Measurements from ENCODE around the gene SLC16A9.
"Not testable (repeated sequence)": the region's sequence is repeated elsewhere in the genome, so short reads cannot be mapped to it uniquely, and the experiment has no call there.

Gene SLC16A9, protein sequence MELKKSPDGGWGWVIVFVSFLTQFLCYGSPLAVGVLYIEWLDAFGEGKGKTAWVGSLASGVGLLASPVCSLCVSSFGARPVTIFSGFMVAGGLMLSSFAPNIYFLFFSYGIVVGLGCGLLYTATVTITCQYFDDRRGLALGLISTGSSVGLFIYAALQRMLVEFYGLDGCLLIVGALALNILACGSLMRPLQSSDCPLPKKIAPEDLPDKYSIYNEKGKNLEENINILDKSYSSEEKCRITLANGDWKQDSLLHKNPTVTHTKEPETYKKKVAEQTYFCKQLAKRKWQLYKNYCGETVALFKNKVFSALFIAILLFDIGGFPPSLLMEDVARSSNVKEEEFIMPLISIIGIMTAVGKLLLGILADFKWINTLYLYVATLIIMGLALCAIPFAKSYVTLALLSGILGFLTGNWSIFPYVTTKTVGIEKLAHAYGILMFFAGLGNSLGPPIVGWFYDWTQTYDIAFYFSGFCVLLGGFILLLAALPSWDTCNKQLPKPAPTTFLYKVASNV

DNA sequence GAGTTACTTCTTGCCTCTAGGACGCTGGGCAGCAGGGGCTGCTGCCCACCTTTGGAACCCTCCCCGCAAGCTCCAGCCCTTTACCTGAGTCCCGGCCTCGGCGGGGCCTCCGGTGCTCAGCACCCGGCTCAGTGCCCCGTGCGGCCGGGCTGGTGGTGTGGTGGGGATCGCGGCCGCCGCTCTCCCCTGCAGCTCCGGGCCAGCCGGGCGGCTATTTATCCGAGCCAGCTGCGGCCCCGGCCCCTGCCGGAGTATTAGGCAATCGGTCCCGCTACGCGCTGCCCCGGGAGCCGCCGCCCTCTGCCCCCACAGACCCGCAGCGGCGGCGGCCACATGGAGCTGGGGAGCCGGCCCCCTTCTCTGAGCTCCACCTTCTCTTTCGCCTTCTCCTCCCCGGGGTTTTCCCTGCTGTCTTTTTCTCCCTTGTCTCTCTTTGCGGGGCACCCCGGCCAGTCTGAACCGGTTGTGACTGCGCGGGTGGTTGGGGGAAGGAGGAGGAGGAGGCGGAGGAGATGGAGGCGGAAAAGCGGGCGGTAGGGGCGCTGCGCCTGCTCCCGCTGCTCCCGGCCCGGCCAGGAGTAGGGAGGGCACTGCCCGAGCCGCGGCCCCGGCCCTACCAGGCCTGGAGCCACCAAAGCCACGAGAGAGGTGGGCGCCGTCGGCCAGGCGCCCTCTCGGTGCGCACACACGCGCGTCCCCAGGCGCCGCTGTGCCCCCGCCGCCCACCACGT lies at the start of gene SLC16A9:
Gene SLC16A9 (minus strand): TSS at position 456 of the 731 bp plus-strand sequence. CDS start 25,559 bp downstream, outside the sequence.
- DNase-seq (ENCODE audit: low spot score) = peak; percentile 36

DNA sequence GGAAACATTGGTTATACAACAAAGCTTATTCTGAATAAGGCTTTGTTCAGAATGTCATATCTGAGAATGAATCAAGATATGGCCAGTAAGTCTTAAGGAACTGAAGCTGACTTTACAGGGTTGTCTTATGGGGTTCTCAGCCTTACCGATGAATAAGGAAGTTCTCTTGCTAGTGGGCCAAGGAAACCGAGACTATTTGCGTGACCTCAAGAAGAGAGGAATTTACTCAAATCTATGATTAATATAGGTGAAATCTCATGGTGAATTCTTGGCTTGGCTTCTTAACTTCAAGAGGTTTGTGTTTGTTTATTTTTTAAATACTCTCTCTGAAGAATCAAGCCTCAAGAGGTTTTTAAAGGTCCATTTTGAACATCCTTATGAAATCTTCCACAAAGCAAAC lies 48.3 kb upstream of the SLC16A9 start:
- DNase-seq (ENCODE audit: low spot score) = no peak

DNA sequence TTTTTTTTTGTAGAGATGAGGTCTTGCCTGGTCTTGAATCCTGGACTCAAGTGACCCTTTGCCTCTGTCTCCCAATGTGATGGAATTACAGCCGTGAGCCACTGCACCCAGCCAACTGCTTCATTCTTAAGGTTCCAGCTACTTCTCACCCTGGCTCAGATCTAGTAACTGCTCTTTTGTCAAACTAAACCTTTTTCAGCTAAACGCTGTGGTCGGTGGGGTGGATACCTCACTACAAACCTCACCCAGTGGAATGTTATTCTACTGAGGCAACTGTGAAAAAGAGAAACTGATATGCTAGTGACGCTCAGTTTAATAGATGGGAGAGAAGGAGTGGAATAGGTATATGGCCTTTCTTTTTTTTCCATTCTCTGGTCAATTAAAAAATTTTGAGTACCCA lies 45.3 kb upstream of the SLC16A9 start:
- no peak for DNase-seq (ENCODE audit: low spot score)

GRCh38 chr10:59753267-59753666 lies 43.6 kb upstream of the SLC16A9 start, which contains the start of gene MRLN:
TSS of gene MRLN (minus strand) at chr10:59753455.
- no peak for DNase-seq (ENCODE audit: low spot score)

DNA sequence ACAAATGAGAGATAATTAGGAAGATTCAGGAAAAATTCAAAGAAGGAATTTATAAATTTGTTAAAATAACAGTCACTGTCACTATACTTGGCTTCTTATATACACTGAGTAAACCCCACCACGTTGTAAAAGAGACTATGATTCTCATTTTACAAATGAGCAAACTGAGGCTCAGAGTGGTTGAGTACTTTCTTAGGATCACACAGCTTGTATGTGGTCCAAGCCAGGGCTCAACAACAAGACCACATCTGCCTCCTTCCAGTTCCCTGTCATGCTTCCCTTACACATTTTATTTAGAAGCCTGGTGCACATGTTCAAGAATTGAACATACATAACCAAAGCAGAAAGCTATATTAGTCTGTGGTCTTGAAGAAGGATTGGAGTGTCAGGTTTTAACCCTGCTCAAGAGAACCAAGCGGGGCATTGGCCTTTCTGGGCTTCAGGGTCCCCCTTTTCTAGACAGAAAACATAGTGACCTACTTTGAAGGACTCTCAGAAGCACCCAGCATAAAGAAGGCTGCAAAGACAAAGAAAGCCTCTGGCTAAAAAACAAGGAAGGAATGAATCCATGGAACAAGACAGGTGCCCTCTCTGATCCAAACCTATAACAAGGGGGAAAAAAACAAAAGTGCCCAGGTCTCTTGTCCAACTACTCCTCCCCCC lies 42.8 kb upstream of the SLC16A9 start:
- DNase-seq (ENCODE audit: low spot score) = no peak

- no peak for DNase-seq (ENCODE audit: low spot score)
Observed at GRCh38 chr10:59750155-59750945, 40.7 kb upstream of the SLC16A9 start.

DNA sequence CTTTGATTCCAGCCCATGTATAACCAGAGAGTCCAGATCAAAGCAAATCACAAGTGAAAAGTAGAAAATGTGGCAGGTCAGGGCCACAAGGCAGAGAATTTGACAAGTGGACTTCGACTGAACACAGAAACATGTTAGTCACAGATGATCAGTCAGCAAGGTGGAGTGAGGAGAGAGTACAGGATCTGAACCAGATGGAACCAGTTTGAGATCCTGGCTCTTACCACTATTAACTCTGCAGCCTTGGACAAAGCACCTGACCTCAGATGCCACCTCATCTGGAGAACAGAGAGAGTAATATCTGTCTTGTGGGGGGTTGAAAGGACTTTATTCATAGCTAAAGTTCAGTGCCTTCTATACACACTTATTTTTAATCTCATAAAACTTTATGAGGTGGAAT lies 39.2 kb upstream of the SLC16A9 start:
- no peak for DNase-seq (ENCODE audit: low spot score)

- no peak for DNase-seq (ENCODE audit: low spot score)
Observed at GRCh38 chr10:59745163-59745650, 35.6 kb upstream of the SLC16A9 start.

- DNase-seq (ENCODE audit: low spot score) = not testable (repeated sequence)
Observed at GRCh38 chr10:59744762-59745161, 35.1 kb upstream of the SLC16A9 start.

DNA sequence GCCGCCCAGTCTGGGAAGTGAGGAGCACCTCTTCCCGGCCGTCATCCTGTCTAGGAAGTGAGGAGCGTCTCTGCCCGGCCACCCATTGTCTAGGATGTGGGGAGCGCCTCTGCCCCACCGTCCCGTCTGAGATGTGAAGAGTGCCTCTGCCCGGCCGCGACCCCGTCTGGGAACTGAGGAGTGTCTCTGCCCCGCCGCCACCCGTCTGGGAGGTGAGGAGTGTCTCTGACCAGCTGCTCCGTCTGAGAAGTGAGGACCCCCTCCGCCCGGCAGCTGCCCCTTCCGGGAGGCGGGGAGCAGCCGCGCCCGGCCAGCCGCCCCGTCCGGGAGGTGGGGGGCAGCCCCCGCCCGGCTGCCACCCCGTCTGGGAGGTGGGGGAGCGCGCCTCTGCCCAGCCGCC lies 34.5 kb upstream of the SLC16A9 start:
- DNase-seq (ENCODE audit: low spot score) = not testable (repeated sequence)

GRCh38 chr10:59741583-59741982 lies 31.9 kb upstream of the SLC16A9 start:
- no peak for DNase-seq (ENCODE audit: low spot score)

- DNase-seq (ENCODE audit: low spot score) = no peak
Observed at GRCh38 chr10:59741048-59741447, 31.4 kb upstream of the SLC16A9 start.

DNA sequence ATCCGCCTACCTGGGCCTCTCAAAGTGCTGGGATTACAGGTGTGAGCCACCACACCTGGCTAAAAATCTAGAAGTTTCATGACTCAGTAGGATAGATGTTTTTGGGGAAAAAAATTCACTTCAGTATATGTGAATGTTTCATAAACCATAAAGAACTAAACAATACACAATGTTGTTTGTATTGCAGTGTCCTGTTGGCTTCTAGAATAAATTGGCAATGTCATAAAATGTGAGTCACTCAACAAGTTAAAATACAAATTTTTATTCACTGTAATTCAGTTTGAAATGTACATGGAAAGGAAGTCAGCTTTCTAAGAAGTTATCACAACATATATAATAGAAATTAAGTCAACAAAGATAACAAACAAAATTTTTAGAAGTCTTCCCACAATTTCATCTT lies 27.1 kb upstream of the SLC16A9 start:
- DNase-seq (ENCODE audit: low spot score) = no peak

GRCh38 chr10:59735296-59735695 lies 25.6 kb upstream of the SLC16A9 start:
- no peak for DNase-seq (ENCODE audit: low spot score)

DNA sequence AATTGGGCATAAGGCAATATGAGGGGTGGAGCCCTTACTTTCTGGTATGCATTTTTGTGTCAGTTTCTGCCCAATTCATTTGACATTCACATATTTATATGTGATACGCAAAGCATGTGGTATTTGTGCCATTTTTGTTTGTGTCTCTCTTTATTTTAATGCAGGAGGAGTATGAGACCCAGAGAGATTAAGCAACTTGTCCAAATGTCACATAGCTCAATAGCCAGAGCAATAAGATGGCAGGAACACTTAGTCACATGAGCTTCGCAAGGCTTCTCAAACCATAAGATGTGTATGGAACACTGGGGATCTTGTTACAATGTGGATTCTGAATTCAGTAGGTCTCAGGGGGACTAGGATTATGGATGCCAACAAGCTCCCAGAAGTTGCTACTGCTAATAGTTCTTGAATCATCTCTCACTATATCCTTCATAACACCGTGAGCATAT lies 24.4 kb upstream of the SLC16A9 start:
- no peak for DNase-seq (ENCODE audit: low spot score)

GRCh38 chr10:59733321-59734013 lies 23.8 kb upstream of the SLC16A9 start:
- not testable (repeated sequence) for DNase-seq (ENCODE audit: low spot score)

DNA sequence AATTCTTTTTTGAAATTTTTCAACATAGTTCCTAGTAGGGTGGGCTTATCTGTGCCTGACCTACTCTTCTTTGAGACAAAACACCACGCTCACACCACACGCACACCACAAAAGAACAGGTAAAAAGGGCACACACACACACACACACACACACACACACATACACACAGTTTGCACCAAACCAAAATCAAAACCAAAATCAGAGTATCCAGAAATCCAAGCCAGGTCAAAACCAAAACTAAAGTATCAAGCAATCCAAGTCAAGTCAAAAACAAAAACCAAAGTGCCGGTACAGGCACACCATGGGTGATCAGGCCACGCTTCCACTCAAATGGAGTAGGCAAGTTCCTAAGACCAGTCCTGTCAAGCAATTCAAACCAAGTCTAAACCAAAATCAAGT lies 23.2 kb upstream of the SLC16A9 start:
- not testable (repeated sequence) for DNase-seq (ENCODE audit: low spot score)

- not testable (repeated sequence) for DNase-seq (ENCODE audit: low spot score)
Observed at GRCh38 chr10:59729167-59729566, 19.5 kb upstream of the SLC16A9 start.

- no peak for DNase-seq (ENCODE audit: low spot score)
Observed at GRCh38 chr10:59724098-59724938, 14.7 kb upstream of the SLC16A9 start.

DNA sequence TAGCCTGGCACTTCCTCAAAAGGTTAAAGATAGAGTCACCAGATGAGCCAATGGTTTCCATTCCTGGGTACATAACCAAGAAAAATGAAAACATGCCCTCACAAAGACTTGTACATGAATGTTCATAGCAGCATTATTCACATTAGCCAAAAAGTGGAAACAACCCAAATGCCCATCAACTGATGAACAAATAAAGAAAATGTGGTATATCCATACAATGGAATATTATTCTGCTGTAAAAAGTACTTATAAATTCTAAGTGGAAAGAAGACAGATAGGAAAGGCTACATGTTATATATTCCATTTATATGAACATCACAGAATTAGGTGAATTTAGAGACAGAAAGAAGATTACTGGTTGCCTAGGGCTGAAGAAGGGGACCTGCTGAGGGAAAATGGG lies 10.7 kb upstream of the SLC16A9 start:
- no peak for DNase-seq (ENCODE audit: low spot score)
